GM21423 (cell line): ENCODE results near the gene FAM184A.

Experiments used
- ATAC-seq: cut with Tn5 transposase; IDR thresholded peaks from one replicate; pipeline ENCODE4 v1.9.1; 2021; ENCODE audit warnings: mild to moderate bottlenecking, moderate library complexity; ENCODE audit not compliant: unreplicated experiment

The FAM184A gene

DNA sequence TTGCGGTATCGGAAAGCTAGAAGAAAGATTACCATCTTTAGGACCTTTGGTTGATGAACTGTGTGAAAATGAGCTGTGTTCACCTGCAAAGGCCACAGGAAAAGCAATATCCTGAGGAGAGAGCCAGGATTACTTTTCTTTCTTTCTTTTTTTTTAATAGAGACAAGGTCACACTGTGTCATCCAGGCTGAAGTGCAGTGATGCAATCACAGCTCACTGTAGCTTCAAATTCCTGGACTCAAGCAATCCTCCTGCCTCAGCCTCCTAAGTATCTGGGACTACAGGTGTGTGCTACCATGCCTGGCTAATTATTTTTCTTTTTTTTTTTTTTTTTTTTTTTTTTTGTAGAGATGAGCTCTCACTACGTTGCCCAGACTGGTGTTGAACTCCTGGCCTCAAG, 17.2 kb downstream of the FAM184A start:
- ATAC-seq = no peak

- ATAC-seq = no peak
Measured at GRCh38 chr6:119060255-119060907, 18.1 kb downstream of the FAM184A start.

- no peak for ATAC-seq
Measured at GRCh38 chr6:119055069-119055468, 23.4 kb downstream of the FAM184A start.

DNA sequence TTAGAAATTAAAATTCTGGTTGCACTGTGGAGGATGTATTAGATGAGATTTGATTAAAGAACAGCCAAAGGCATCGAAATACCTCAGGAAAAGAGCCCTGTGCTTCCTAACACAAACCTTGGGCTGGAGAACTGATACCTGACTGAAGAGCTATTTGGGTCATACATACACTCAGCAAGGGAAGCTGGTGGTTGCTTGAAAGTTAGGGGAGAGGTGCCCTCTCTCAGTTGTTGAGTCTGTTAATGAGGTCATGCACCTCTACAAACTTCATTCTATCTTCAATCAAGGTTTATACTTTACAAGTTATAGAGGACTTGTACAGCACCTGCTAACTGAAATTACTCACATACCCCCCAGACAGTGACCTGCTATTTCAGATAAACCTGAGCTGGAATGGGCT, 25.5 kb downstream of the FAM184A start:
- no peak for ATAC-seq

- ATAC-seq = peak; percentile 70
Measured at GRCh38 chr6:119052292-119052889, 26.1 kb downstream of the FAM184A start.

DNA sequence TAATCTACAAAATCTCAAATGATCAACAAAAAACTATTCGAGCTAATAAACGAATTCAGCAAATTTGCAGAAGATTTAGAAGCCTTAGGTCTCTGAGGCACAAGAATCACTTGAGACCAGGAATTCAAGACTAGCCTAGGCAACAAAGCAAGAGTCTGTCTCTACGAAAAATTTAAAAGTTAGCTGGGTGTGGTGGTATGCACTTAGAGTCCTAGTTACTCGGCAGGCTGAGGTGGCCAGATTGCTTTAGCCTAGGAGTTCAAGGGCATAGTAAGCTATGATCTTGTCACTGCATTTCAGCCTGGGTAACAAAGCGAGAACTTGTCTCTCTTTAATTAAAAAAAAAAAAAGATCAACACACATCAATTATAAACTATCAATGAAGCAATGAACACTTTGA, 34.2 kb downstream of the FAM184A start:
- ATAC-seq = no peak

DNA sequence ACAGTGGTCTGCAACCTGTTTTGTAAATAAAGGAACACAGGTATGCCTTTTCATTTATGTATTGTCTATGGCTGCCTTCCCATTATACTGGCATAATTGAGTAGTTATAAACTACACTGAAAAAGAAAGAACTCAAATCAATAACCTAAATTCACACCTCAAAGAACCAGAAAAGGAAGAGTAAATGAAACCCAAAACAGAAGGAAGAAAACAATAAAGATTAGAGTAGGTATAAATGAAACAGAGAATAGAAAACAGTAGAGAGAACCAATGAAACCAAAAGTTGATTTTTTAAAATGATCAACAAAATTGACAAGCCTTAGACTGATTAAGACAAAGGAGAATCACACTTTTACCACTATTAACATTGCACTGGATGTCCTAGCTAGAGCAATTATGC, 34.7 kb downstream of the FAM184A start:
- ATAC-seq = peak; percentile 68

- ATAC-seq = no peak
Measured at GRCh38 chr6:119043265-119043664, 35.2 kb downstream of the FAM184A start.

DNA sequence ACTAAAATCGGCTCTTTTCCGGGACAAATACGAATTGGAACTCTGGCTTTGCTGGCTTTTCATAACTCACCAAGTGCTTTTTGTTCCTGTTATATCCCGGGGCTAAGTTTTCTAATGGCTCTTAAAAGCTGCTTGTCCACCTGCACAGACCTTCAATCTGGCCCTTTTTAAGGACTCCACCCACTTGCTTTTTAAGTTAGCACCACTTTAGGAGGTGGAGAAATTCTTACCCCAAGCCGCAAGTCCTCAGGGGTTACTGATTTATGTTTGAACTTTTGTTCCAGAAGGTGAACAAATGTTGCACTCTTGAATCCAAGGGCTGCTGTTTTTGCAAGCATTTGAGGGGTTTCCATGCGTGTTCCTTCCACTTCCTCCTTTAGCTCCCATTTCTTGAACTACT, 37.8 kb downstream of the FAM184A start:
- ATAC-seq = no peak

- no peak for ATAC-seq
Measured at GRCh38 chr6:119040229-119040628, 38.2 kb downstream of the FAM184A start.

- ATAC-seq = no peak
Measured at GRCh38 chr6:119037941-119038623, 40.4 kb downstream of the FAM184A start.

GRCh38 chr6:119037264-119037663, 41.2 kb downstream of the FAM184A start:
- no peak for ATAC-seq

DNA sequence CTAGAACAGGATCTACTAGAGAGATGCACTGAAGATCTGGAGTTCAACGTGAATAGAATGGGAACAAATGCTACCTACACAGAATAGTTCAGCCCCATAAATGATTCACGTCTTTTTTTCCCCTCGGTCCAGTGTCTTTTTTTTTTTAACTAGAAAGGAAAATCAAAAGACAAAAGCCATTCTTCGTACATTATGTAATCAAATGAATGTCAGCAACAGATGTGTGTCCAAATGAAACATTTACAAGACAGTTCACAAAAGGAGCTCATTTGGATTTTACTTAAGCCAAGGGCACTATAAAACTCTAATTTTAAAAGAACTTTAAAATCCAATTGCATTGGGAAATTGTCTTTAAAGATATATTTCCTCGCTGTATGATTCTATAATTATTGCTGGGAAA, 42.4 kb downstream of the FAM184A start:
- no peak for ATAC-seq

- no peak for ATAC-seq
Measured at GRCh38 chr6:119035459-119035858, 43.0 kb downstream of the FAM184A start.

GRCh38 chr6:119034827-119035458, 43.5 kb downstream of the FAM184A start:
- no peak for ATAC-seq

- ATAC-seq = no peak
Measured at GRCh38 chr6:119032428-119032827, 46.0 kb downstream of the FAM184A start.

- no peak for ATAC-seq
Measured at GRCh38 chr6:119030759-119031158, 47.7 kb downstream of the FAM184A start.

DNA sequence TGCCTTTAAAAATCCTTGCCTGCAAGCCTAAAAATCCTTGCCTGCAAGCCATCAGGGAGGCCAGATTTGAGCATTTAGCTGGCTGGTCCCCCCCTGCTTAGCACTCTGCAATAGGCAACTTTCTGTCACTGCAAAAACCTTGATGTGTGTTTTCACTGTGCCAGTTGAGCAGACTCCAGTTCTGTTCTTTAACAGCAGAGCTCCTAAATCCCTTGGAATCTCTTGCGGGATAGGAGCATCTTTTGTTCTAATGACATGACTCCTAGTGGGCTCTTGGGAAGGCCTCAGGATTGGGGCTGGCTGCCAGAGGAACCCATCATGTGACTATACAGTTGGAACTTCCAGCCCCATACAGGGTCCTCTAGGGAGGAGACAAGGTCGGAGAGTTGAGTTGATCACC, 50.4 kb downstream of the FAM184A start:
- no peak for ATAC-seq

GRCh38 chr6:119027465-119027864, 51.0 kb downstream of the FAM184A start:
- ATAC-seq = no peak

- ATAC-seq = no peak
Measured at GRCh38 chr6:119026822-119027221, 51.6 kb downstream of the FAM184A start.

- ATAC-seq = no peak
Measured at GRCh38 chr6:119025793-119026192, 52.7 kb downstream of the FAM184A start.

DNA sequence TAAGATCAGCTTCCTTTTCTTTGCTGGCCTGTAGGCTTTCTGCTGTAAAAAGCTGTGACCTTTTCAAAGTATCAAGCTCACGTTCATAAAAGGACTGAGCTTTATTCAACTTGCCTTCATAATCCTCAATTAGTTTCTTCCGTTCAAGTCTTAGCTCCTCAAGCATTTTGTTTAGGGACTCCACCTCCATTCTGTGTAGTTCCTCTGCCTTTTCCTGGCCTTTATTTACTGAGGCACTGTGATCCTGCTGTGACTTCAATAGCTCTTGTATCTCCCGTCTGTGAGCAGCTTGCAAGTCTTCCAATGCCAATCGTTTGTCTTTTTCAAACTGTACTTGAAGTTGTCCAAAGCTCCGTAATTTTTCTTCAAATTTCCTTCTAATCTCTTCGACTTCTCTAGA, 54.4 kb downstream of the FAM184A start:
- ATAC-seq = no peak
